ENCODE results near the gene SIRPA.

SIRPA gene

GRCh38 chr20:1941226-1941625 lies 46.0 kb downstream of the SIRPA start:
- DNase-seq (ENCODE audit: low read depth, low spot score) = no peak
- no peak overlapping the region for H3K4me3 ChIP-seq (ENCODE audit: low read depth, low read length)
- TF ChIP-seq, protein P1, sequence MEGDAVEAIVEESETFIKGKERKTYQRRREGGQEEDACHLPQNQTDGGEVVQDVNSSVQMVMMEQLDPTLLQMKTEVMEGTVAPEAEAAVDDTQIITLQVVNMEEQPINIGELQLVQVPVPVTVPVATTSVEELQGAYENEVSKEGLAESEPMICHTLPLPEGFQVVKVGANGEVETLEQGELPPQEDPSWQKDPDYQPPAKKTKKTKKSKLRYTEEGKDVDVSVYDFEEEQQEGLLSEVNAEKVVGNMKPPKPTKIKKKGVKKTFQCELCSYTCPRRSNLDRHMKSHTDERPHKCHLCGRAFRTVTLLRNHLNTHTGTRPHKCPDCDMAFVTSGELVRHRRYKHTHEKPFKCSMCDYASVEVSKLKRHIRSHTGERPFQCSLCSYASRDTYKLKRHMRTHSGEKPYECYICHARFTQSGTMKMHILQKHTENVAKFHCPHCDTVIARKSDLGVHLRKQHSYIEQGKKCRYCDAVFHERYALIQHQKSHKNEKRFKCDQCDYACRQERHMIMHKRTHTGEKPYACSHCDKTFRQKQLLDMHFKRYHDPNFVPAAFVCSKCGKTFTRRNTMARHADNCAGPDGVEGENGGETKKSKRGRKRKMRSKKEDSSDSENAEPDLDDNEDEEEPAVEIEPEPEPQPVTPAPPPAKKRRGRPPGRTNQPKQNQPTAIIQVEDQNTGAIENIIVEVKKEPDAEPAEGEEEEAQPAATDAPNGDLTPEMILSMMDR (IDR thresholded peaks at IDR 0.05; ENCODE audit: low read depth, low read length) = no peak

DNA sequence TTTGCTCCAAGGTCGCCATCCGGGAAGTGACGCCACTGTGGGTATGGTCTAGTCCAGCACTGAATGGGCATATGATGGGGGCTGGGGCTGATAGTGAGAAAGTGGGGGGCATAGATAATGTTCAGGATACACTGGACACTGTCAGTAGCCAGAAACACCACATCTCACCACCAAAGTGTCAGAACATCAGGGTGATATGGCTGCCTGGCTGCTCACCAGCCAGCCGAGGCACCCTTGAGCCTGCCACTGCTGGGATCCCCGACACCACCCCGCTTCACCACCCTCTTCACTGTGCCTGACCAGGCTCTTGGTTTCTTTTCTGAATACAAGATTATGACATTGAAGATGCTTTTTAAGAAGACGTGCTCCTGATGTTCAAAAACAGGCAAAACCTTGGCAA lies 46.9 kb downstream of the SIRPA start:
- DNase-seq (ENCODE audit: low read depth, low spot score) = no peak
- in situ Hi-C loops (cut with HindIII; ENCODE audit: low sequenced_read_pairs) = no loop called here
- no peak overlapping the region for H3K4me3 ChIP-seq (ENCODE audit: low read depth, low read length)
- TF ChIP-seq, protein P1 (IDR thresholded peaks at IDR 0.05; ENCODE audit: low read depth, low read length) = no peak

More at GRCh38 chr20:1941226-1941625, 46.0 kb downstream of the SIRPA start:
- in situ Hi-C loops (cut with HindIII; ENCODE audit: low sequenced_read_pairs) = no loop called here

DNA sequence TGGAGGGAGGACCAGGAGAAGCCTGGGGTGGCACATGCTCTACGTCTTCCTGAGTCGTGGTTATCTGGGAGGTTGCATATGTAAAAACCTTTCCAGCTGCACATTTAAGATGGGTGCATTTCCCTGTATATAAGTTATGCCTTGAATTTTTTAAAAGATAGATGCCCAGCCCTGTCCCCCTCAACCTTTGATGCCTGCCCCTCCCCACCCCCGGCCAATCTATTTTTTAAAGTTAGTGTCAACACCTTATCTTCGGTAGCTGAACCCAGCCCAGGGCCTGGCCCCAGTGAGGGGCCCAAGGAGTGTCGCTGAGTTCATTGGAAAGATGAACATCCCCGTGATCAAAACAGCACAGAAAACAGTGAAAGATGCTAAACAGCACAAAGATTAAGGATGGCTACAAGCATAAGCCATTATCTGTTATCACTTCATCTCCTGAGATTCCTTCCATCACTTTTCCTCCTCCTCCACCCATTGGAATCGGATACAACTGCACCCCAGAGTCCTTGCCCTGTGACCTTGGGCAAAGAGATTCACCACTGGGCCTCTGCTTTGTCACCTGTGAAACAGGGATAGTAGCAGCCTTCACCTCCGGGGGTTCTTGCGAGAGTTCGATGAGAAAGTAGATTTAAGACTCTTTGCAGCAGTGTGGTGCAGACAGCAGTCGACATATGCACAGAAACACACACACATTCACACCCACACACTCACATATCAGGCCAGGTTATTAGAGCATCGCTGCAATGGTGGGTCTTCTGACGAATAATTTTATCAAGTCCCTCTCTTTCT lies 47.5 kb downstream of the SIRPA start:
- in situ Hi-C loops (cut with HindIII; ENCODE audit: low sequenced_read_pairs) = no loop called here
- H3K4me3 ChIP-seq (ENCODE audit: low read depth, low read length) = no peak overlapping the region
- no peak for DNase-seq (ENCODE audit: low read depth, low spot score)
- TF ChIP-seq, protein P1 (IDR thresholded peaks at IDR 0.05; ENCODE audit: low read depth, low read length) = no peak

DNA sequence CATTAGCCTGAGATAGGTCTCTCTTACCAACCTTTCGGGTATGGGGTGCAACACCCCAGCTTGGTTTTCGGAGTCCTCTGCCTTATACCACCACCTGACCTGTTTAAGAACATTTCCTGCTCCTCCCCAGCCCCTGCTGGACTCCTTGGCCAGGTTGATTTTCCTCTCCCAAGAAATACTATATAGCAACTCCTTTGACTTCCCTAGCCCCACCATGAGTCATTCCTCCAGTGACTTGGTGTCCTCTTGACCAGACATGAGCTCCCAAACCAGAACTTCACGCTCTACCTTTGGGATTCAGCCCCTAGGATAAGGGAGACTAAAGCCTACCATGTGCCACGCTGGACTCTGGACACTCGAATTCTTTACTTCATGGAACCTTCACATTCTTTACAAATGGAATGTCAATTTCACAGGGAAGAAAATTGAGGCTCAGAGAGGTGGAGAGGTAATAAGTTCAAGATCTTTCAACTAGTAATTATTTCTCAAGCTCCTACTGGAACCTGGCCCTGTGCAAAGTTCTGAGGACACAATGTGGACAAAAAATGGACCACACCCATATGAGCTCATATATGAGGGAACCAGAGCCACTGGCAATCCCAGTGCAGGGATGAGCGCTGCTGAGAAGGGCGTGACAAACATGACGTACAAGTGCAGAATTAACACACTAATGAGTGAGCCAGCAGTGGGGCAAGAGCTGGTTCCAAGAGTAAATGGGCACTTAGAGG lies 48.2 kb downstream of the SIRPA start:
- H3K4me3 ChIP-seq (ENCODE audit: low read depth, low read length) = no peak overlapping the region
- in situ Hi-C loops (cut with HindIII; ENCODE audit: low sequenced_read_pairs) = no loop called here
- TF ChIP-seq, protein P1 (IDR thresholded peaks at IDR 0.05; ENCODE audit: low read depth, low read length) = no peak
- no peak for DNase-seq (ENCODE audit: low read depth, low spot score)

DNA sequence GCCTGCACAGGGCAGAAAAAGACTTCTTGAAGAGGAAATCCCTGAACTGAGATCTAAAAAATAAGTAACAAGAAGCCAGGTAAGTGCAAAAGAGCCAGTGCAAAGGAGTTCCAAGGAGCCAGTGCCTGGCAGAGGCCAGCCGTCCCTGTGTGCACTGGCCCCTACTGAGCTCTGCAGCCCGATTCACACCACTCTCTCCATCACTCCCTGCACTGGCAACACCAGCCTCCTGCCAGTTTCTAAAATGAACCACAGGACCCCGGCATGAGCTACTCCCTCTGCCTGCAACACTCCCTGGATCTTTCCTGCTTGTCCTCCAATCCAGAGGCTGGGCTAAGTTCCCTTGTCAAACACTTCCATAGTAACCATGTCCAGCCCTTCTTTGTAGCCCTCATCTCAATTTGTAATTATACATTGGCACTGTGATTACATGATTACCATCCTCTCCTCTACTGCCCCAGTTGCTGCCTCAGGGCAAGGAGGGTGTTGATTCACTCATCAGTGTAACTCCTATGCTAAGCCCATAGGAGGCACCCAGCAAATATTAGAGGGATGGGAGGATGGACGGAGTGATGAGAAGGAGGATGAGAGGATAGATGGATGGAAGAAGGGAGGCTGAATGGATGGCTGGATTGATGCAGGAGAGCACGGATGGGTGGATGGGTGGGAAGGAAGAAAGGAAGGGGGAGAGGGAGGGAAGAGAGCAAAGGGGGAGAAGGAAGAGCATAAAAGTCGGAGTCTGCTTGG lies 49.3 kb downstream of the SIRPA start:
- in situ Hi-C loops (cut with HindIII; ENCODE audit: low sequenced_read_pairs) = no loop called here
- H3K4me3 ChIP-seq (ENCODE audit: low read depth, low read length) = no peak overlapping the region

DNA sequence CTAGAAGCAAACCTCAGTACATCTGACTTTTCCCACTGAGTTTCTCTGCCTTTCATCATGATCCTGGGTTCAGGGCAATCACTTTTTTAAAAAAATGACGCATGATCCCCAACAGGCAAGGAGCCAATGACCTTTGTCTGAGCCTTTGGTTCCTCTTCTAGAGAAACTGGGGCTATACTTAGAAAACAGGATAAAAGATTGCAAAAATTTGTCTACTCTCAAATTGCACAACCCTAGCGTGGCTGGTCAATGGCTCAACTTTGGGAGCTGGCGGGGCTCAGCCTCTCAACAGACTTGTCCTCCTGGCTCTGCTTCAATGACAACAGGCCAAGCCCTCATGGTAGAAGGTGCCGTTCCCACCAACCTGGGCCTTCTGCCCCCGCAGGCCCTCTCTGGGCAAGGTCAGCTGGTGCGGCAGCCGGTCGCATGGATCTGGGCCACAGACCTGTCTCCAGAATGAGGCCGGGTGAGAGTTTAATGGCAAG lies 50.0 kb downstream of the SIRPA start:
- in situ Hi-C loops (cut with HindIII; ENCODE audit: low sequenced_read_pairs) = no loop called here
- no peak for DNase-seq (ENCODE audit: low read depth, low spot score)
- TF ChIP-seq, protein P1 (IDR thresholded peaks at IDR 0.05; ENCODE audit: low read depth, low read length) = no peak
- no peak overlapping the region for H3K4me3 ChIP-seq (ENCODE audit: low read depth, low read length)

More for the DNA sequence above, 49.3 kb downstream of the SIRPA start:
- TF ChIP-seq, protein P1 (IDR thresholded peaks at IDR 0.05; ENCODE audit: low read depth, low read length) = no peak
- DNase-seq (ENCODE audit: low read depth, low spot score) = no peak

Data from astrocyte of the spinal cord (primary cell).